SHP77 treated with DMSO at 0.1 percent for 48 hours (cell line): ENCODE data around the gene STIP1.

Source experiments
- DNase-seq: peaks from one replicate; lab custom pipeline; 2025; lab: John Stamatoyannopoulos, UW

STIP1 gene

GRCh38 chr11:64185693-64186491, at the start of gene STIP1:
Gene STIP1, plus strand, starts transcription at chr11:64186171. Its CDS starts 91 bp downstream, at chr11:64186262.
- DNase-seq: peak; percentile 99

DNA sequence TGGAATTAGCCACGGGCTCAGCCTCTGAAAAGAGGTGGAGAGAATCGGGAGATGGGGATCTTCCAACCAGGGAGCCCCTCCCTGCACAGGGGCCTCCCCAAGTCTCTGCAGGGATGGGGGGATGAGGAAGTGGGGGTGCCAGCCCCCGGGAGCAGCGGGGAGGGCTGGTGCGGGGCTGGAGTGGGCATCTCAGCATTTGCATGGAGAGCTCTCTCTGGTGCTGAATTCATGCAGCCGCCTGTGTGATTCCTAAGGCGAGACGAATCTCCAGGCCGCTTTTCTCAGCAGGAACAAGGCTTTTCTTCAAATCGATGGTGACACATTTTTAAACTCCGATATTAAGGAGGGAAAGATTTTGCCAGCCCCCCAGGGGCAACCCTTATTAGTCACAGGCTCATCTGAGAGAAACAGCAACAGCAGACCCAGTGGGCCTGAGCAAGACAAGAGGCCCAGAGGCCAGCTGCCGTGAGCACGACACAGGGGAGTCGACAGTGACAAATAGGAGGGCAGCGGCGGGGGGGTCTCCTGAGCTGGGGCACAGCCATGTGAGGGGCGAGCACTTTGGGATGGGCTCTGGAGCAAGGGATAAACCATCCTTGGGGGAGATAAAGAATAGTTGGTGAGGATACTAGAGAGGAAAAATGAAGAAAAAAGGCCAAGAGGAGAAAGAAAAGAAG, 49.1 kb upstream of the STIP1 start:
- DNase-seq: no peak

DNA sequence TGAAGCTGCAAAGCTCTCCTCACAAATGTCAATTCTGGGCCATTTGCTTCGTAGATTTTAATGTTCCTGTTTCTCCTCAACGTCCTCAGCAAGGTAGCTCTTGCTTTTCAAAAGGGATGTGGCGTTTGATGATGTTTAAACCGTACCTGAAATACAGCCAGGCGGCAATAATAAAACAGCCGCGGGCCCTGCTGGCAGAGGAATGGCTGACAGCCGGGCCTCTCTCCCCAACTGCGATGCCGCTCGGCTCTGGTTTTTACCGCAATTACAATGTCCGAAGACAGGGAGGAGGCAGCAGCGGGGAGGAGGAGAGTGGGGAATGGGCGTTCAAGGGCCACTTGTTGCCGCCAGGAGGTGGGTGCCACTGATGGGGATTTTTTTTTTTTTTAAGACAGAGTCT, 47.6 kb upstream of the STIP1 start:
- no peak for DNase-seq

GRCh38 chr11:64139049-64139448, 46.9 kb upstream of the STIP1 start:
- DNase-seq: no peak

DNA sequence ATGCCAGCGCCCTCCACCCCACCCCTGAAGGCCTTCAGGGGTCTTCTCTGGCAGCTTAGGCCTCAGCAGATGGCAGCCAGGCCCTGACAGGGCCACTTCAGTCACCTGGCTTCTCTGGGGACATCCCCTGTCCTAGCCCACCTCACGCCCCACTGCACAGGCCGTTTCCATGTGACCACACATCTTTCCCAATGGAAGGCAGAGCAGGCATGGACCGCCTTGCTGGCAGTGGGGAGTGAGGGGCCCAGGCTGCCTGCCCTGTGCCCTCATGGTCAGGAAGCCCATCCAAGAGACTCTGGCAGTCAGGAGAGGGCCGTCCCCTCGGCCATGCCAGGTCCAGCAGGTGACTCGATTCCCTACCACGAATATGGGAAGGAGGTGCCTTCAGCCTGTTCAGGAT, 45.9 kb upstream of the STIP1 start:
- no peak for DNase-seq

DNA sequence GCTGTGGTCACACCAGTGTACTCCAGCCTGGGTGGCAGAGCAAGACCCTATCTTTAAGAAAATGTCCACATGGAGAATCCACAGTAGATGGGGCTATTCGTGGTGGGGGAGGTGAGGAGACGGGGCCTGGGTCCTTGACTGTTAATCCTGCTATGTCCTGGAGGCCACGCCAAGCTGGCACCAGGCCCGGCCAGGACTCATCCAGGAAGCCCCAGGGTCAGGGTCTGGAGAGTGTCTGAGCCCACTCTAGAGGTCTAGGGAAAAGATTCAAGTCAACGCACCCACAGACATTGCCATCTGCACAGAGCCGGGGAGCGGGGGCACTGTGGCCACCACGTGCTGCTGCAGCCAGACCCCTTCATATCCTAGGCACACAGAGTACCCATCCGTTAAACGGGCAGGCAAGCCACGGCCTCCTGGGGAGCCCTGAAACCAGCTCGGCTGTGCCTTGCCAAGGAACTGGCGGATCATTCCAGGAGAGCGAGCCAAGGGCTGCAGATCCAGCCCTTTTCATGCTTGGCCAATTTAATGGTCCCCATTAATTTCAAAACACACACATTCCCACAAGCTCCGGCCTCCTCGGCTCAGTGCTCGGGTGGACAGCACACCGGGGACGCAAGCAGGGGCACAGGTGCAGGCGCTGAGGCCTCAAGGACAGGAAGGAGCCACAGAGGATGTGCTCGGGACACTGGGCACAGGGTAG, 44.7 kb upstream of the STIP1 start:
- DNase-seq: no peak

DNA sequence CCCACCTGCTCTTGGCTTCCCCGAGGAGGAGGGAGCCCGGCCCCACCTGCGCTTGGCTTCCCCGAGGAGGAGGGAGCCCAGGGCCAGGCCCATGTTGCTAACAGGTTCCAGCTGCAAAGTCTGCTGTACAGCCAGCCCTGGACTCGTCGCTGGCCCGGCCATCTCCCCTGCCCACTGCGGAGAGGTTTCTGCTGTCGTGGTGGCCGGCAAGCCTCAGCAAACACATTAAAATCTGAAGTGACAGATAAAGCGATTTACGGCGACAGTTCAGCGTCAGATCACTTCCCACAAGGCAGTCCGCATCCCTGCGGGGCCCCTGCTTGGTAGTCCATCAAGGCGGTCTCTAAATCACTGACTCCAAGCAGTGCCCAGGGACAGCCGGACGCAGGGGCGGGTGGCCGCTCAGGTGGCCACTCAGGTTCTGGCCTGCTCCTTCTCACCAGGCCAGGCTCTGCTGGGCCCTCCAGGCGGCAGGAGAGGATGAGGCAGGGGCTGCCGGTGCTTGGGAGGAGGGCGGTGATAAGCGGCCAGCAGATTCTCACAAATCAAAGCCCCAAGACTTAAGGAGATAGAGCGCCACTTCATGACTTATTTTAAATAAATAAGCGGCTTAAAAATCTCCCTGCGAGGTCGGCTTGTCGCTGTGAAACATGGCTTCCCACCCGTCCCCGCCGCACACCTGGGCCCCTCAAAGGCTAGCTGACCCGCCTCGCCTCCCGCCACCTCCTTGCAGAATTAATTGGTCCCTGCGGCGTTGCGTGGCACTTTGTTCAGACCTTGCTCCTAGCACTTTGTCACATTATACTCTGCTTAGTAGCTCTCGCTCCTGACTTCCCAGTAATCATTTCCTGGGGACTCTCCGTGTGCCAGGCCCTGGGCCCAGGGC, 41.1 kb upstream of the STIP1 start:
- DNase-seq: no peak

DNA sequence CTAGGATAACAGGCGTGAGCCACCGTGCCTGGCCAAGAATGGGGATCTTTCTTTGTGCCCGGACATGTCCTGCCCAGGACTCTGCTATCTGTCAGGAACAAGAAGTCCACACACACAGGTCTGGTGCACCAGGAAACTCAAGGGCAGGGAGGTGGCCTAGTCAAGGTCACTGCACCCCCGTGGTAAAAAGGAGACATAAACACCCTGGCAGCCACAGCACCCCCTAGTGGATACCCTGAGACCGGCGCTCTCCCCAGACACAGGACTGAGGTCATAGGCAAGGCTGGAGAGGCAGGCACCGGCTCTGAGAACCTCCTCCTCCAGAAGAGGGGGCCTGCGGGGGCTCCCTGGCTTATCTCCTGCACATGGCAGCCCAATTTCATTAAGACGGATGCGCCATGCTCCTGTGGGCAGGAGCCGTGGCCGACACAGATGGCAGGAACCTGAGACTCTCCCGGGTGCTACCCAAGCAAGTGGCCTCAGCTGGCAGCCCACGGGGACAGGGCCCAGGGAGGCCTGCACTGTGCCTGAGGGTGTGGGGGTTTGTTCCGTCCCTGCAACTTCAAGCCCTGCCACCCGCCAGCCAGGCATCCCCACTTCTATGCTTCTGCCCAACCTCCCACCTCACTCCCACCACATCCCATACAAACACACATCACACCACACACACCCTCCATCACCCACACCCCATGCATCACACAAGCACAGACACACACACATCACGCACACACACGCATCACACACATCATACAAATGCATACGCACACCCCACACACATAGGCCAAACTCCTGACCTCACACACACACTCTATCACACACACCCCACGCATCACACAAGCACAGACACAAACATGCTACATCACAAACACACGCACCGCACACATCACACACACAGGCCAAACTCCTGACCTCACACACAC, 39.7 kb upstream of the STIP1 start:
- DNase-seq: no peak

- DNase-seq: peak; percentile 15
Measured at GRCh38 chr11:64148226-64148916, 37.6 kb upstream of the STIP1 start.

- DNase-seq: no peak
Measured at GRCh38 chr11:64148917-64149617, 36.9 kb upstream of the STIP1 start.

DNA sequence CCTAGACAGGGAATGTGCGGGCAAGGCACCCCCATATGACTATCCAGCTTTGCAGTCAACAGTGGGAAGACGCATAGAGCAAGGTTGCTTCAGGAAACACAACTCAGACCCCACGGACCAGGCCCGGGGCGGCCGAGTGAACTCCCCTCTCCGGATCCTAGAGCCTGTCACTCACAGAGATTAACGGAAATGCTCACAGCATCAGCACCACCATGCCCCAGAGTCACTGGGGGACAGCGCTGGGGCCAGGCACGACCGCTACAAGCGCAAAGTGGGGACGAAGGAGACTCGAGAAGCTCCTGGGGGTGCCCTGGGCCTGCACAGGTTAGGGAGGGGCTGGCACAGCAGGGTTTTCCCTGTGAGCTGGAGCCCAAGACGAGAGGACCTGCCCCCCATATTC, 35.9 kb upstream of the STIP1 start:
- no peak for DNase-seq

DNA sequence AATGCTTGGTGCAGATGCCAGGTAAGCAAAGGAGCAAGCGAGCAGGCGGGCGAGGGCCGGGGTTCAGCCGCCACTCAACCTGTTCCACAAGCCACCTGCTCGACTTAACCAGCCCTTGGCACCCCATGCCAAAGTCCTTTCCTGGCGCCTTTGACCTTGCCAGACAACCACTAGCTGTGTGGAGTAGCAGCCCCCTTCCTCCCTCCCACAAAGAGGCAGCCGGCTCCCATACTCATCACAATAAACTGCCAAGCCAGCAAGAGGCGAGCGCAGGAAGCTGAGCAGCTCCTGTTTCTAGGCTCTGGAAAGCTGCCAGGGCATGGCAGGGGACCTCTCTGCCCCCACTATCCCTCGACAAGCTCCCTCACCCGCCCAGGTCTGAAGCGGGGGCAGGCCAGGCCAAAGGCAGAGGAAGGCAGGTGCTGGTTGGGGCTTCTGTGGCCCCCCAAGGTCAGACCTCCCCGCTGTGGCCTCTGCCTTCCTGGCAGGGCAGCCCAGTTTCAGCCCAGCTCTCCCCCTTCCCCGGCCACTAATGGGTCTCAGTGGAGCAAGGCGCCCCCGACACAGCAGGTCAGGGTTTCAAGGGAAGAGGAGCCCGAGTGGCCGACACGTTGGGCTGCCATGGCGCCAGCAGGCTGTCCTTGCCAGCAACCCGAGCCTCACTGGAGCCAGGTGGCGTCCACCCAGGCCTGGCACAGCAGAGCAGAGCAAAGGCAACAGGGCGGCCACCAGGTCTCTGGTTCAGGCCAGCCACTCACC, 35.3 kb upstream of the STIP1 start:
- no peak for DNase-seq

- DNase-seq: no peak
Measured at GRCh38 chr11:64151337-64151736, 34.6 kb upstream of the STIP1 start.

DNA sequence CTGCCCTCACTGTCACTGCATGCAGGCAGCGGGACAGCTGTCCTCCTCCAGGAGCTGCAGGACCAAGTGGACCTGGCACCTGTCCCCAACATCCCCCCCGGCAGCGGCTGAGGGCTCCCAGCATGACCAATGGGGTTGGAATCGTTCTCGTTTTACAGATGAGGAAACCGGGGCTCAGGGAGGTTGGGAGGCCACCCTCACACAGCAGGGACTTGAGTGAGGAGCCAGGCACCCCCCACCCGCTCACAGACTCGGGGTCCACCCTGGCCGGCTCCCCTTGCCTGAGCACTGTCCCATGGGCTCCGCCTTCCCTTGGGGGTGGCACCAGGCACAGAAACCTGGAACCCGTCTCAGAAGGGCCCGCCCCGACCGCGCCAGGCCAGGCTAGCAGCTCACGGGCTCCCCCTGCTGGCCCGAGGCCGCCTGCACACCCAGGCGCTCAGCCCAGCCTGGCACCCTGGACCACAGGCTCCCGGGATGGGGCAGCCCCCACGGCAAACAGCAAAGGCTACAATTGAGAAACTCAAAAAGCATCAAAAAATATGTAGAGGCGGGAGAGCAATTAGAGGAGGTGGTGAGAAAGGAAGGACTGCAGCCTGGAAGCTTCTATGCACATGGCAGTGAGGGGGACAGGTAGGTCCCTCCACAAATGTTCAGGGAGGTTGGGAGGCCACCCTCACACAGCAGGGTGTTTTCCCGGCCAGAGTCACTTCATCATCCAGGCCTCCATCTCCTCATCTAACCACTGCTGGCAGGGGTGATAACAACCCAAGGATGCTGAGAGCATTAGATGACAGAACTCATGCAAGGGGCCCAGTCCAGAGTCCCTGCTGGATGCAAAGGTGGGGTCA, 32.9 kb upstream of the STIP1 start:
- no peak for DNase-seq

DNA sequence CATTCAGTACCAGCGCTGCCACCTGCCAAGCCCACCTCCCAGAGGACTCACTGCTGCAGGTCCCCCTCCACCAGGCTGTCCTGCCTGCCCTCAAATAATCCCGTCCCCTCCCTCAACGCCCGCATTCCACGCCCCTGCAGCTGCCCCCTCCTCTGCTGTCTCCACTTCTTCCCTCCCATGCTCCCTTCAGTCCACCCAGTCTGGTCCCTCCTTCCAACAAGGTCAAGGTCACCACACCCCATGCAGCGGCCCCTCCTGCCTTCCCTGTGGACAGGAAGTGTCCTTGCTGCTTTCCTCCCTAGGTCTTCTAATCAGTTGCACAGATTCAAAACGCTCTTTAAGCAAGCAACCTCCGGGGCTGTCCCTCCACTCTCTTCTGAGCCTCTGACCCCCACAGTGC, 32.2 kb upstream of the STIP1 start:
- no peak for DNase-seq

DNA sequence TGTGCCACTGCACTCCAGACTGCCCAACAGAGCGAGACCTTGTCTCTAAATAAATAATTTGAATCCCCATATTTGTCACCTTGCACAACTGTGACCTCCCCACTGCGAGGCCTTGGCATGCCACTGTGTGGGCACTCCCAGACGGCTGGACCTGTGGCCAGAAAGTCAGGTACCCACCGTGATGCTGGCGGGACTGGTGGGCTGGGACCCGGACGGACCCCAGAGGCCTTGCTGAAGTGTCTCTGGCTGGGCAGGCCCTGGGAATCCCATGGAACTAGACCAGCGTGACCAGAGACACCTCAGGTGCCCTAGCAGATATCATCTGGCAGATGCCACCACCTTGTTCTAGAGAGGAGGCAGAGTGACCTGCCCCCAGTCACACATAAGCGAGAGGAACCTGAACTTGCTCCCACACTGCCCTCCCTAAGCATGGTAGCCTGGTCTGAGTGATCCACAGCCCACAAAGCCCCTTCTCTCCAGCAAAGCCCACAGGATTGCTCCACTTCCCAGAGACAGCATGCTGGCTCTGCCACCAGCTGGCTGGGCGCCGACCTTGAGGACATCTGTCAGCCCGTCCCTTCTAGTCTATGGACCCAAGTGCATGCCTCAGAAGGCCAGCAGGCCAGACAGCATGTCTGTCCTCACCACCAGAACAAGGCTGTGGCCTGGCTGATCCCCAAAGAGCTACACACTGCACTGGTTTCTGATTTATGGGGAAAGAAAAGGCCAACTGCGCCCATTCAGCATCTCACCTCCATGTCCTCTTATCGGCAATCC, 29.5 kb upstream of the STIP1 start:
- DNase-seq: no peak
